Stimulated activated CD8-positive, alpha-beta memory T cell treated with anti-CD3 and anti-CD28 coated beads, Interleukin-7, amount 100 ng/mL, for 1 hour (primary cell): ENCODE data around the gene LRRK1.

Experiments used
- DNase-seq, 2 donors: peaks; one replicate each; pipeline ENCODE4 v3.0.0-alpha.2; 2020; ENCODE audit warnings: low read depth in 2 of 2

Gene LRRK1

DNA sequence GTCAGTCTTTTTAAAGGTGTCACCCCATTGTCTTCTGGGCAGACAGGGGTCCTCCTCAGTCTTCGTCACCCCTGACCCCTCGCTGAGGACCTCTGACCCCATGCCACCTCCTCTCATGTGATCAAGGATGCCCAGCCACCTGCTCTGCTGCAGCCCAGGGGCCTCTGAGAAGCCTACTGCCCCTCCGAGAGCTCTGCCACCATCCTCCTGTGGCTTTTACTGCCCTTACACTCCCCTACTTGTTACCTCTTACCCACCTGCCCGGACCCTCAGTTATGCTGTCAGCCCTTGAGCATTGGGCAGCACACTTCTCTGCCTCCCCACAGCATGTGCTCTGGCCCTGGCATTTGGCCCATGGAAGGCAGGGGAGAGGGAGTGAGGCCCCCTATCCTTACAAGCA lies 123.2 kb downstream of the LRRK1 start:
- DNase-seq = no peak

DNA sequence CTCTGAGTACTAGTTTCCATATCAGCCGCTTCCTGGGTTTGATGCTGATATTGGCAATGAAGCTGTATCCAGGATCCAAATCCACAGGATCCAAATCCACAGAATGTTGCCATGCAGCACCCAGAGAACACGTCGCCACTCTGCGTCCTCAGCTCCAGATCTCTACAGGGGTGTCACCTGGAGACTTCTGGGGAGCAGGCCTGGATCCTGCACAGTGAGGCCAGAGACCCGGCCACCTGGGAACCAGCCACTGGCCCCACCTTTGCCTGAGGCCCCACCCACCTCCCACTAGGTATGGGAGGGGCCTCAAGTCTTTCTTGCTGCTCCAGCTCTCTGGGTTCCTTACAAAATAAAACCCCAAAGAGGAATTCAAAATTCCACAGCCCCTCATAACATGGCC lies 123.9 kb downstream of the LRRK1 start:
- DNase-seq = no peak

DNA sequence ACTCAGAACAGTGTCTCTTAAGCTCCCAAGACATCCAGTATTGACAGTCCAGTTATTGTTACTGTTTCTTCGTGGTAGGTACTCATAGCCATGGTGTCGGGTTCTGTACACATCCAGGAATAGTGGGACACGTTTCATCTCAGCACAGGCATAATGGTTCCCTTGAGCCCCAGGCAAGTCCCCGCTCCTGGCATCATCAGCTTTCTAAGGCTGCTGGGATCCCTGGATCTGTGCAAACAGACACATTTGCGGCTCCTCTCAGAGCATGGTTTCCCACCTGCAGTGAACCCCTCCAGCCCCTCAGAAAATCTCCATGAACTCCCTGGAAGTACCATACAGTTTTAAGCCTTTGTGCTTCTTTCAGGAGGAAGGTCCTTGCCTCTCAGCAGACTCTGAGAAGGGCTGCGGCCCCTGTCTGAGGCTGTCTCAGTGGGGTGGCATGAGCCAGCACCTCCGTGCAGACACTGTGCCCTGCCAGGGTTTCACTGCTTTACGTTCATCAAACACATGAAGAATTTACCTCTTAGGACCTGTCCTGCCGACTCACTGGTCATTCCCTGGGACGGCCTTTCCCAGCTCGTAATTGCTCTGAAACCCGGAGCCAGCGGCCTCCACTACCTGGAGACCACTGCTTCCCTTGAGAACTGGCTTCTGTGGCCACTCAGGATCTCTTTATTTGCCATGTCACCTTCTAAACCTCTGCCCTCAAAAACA lies 124.9 kb downstream of the LRRK1 start:
- no peak for DNase-seq

DNA sequence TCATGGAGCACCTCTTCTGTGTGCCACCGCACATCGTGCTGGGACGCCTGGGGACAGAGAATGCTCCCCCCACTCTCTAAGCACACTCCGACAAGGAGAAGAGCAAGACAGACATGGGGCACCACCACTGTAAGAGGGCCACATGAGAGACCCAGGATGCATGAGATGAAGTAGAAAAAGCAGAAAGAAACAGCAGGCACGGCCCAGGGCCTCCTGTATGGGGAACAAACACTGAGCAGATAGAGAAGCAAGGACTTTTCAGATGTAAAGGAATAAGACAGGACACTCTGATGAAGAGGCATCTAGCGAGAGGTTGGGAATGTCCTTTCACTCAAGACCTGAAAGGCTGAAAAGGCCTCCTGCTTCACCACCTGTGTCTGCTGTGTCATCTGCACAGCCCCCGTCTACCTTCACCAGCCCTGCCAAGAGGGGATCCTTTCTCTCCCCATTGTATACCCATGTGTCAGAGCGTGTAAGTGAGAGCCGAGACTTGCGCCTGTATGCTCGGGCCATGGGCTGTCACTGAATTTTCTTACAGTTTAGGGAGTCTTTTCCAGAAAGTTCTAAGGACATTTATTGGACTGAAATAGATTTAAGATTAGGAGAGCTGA lies 125.6 kb downstream of the LRRK1 start:
- no peak for DNase-seq

DNA sequence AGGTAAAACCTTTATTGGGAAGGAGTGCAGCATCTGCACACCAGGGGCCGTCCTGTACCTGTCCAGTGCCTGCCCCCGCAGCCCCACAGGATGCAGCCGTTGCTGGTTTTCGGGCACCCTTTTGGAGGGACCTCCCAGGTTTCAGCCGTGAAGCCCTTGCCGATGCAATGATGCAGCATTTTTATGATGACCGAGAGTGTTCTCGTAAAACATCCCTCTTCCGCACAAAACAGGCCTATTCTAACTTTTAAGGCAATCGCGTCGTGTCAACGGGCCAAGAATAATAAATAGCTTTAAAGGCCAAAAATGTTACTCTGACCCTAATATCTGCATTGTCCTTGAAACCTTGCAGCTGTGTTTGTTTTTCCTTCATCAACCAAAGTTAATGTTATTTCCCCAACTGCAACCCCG lies 126.1 kb downstream of the LRRK1 start:
- no peak for DNase-seq

DNA sequence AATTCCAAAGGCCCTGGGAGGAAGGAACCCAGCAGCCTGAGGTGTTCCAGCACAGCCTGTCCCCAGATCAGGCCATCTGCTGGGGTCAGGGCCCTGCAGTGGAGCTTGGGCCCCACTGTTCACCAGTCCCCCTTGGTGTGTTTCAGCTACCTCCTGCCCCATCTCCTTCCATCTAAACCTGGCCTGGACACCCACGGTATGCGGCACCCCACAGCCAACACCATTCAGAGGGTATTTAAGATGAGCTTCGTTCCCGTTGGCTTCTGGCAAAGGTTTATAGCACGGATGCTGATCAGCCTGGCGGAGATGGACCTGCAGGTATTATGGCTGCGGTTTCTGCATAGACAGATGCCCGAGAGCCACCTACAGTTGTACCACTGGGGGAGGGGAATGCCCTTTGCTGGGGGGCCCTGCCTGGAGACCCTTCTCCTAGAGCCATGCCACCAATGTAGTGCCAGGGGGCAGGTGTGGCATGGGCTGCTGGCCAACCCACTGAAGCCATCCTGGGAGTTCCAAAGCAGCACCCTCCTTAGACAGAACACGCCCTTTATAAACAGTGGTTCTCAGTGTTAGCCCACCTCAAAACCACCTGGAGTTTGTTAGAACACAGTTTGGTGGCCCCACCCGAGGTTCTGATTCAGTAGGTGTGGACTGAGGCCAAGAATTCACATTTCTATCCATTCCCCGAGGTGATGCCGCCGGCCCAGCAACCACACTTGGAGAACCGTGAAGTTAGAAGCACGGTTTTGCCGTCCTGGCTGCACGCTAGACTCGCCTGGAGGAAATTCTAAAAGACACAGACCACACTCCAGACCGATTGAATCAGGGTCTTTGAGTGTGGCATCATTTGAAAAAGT lies 126.9 kb downstream of the LRRK1 start:
- DNase-seq = no peak

DNA sequence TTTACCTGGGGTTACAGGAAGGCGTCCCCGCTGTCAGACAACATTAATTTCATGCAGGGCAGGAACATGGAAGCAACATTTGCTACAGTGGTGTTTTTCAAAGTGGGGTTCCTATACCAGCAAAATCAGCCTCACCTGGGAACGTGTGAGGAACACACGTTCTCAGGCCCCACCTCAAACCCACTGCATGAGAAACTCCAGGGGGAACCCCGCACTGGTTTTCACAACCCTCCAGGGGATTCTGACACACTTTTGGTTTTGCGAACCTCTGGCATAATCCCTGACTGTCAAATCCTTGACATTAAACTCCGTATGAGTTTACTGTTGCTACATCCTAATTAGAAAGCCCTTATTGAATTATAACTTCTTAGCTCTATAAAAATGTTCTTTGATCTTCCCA lies 127.7 kb downstream of the LRRK1 start:
- no peak for DNase-seq

DNA sequence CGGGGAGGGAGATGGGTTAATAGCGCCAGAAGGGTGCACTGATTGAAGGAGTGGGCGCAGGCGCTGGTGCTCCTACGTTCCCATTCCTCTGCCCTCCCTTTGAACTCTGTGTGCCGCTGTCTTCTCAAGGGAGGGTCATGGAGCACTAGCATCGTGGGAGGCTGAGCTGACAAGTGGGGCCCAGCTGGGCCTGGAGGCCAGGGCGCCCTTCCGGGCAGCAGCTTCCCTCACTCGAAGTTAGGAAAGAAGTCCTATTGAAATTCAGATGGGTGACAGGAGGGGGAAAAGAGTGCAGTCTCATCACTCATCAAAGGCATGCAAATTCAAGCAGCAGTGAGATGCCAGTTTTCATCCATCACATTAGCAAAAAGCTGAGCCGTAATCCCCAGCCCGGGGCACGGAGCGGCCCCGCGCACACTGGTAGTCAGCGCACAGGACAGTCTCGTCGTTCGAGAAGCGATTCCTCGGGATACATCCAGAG lies 128.2 kb downstream of the LRRK1 start:
- no peak for DNase-seq

DNA sequence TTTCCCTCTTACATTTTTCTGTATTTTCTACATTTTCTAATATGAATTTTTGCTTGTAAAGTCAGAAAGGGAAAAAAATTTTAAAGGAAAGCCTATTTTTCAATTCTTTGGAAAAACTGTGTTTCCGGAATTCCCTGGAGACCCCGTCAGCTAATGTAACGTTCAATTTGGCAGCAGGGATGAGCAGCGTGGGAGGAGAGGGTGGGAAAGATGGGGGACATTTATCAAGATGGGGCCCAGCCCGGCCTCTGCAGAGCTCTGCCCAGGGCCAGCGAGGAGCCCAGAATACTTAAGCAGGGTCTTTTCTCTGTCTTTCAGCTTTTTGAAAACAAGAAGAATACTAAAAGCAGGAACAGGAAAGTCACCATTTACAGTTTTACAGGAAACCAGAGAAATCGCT lies 129.0 kb downstream of the LRRK1 start:
- no peak for DNase-seq

DNA sequence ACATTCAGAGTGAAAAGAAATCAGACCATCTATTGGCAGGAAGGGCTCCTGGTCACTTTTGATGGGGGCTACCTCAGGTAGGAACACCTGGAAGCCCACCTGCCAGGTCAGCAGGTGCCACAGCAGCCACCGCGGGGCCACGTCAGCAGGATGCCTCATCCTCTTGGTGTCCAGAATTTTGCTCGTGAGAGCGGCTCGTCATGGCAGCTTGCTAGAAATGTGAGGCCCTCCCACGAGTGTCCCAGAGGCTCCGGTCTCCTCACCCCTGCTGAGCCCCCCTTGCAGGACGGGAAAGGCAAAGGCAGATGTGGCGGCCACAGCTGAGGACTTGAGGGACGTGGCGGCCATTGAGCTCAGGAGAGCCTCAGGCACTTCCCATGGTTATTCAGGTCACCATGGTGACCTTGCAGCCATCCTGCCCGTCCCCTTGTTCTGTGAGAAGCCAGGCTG lies 129.4 kb downstream of the LRRK1 start:
- DNase-seq = no peak

DNA sequence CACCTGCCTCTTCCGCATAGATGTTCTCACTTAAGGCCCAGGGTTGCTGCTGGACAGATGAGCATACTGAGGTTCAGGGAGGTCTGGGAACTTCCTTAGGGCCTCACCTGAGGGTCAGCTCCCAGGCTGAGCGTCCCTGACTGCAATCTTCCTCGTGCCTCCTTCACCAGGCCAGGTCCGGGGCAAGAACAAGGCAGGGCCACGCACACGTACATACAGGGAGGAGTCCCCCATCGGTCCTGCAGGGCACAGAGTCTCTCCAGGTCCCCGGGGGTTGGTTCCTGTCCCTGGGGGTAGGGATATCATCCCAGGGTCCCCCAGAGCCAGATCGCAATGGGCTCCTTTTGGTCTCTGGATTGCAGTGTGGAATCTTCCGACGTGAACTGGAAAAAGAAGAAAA lies 130.1 kb downstream of the LRRK1 start:
- DNase-seq = no peak

DNA sequence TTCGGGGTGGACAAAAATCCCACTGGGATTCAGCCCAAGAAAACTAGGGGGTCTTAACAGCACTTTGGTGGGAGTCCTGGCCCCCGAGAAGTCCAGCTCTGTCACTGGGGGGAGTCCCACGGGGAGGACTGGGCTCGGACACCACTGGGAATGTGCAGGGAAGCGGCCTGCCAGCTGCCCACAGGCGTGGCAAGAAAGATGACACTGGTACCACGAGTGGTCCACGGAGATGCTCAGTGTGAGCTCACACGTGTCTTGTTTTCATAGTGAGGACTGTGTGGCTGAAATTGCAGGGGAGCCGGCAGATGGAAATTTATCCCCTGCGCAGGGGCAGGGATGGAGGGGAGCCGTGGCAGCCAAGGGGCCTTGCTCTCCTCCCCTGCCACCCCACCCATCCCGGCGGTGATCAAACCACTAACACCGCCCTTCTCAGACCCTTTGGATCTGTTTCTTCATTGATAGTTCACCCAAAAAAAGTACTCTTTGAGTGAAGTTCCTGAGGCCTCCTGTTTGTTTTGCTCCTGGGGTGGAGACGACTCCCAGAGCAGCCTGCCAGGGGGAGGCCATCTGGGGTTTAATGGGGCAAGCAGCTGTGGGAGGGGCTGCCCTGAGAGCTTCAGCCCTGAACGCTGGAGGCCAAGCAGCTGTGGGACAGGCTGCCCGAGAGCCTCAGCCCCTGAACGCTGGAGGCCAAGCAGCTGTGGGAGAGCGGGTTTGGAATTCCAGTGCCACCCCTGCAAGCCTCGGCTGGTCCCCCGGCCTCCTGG lies 130.9 kb downstream of the LRRK1 start:
- DNase-seq = no peak

DNA sequence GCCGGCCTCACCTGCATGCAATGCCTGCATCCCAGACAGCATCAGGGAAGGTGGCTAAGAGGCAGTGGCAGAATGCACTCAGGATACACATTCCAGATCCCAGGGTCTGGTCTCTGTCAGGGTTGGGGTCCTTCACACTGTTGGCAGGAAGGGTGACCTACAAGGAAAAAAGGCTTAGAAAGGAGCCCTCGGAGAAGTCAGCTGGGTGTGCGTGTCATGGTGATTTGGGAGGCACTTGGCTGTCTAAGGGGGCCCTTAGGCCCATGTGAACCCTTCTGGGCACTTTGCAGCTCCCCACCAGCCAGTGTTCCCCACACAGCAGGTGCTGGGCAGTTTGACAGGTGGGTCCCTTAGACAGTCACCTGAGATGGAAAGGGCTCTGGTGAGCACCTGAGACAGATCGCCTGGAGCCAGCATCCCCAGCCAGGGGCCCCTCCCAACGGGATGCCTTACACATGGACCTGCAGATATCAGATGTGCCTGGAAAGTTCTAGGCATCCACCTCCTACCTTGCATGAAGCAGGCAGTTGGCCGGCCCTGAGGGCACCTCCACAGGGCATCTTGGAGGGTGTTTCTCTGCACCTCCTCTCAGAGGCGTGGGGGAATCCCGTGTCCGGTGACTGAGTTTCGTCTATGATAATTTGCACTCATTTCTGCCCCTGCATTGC lies 131.6 kb downstream of the LRRK1 start:
- no peak for DNase-seq

DNA sequence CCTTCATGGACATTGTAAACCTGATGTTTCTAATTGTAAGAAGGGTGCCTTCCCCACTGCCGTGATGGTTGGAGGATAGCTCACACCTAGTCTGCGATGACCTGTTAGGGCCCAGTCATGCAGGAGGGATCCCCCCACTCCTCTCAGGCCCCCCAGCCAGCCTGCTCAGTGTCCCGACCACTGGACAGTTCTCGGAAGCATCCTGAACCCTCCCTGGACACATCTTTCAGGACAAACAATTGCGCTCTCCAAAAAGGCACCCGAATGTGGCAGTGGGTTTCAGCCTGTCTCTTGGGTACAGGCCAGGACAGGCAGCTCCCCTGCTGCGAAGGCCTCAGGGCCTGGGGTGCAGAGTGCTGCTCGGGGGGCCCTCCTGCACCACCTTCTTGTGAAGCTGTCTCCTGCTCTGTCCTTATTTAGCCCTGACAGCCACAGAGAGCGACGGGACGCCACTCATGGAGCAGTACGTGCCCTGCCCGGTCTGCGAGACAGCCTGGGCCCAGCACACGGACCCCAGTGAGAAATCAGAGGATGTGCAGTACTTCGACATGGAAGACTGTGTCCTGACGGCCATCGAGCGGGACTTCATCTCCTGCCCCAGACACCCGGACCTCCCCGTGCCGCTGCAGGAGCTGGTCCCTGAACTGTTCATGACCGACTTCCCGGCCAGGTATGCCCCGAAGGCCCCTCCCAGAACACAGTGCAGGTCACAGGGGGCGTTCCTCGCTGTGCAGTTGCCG lies 132.3 kb downstream of the LRRK1 start:
- DNase-seq = no peak

DNA sequence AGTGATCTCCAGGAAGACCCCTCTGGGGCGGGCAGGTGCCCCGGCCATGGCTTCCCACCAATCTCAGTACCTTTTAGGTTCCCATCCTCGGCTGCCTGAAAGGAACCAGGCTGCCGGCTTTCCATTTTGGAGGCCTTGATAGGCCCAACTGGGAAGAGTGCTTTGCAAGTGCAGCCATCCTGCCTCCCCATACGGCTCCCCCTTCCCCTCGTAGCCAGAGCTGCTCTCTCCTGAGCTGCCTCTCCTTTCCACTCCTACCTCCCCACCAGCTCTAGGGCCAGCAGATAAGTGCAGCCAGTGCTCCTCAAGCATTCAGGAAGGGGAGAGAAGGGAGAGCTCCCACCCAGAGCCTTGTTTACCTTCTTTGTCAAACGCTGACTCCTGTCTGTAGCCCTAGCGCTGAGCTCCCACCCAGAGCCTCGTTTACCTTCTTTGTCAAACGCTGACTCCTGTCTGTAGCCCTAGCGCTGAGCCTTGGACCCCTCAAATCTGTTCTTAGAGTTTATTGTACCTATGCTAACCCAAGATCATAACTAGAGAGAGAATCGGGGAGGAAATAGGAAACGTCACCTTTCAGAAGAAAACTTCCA lies 133.0 kb downstream of the LRRK1 start:
- no peak for DNase-seq

DNA sequence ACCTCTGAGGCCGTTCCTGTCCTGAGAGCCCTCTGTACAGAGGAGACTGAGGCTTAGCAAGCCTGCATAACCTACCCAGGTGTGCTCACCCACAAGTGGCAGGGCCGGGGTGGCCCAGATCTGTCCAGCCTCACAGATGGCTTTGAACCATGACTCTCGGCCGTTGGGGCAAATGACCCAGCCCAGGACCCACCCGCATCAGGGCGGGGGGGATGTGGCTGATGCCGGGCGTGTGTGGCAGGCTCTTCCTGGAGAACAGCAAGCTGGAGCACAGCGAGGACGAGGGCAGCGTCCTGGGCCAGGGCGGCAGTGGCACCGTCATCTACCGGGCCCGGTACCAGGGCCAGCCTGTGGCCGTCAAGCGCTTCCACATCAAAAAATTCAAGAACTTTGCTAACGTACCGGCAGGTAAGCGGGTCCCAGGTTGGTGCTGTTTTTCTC lies 133.5 kb downstream of the LRRK1 start:
- no peak for DNase-seq

DNA sequence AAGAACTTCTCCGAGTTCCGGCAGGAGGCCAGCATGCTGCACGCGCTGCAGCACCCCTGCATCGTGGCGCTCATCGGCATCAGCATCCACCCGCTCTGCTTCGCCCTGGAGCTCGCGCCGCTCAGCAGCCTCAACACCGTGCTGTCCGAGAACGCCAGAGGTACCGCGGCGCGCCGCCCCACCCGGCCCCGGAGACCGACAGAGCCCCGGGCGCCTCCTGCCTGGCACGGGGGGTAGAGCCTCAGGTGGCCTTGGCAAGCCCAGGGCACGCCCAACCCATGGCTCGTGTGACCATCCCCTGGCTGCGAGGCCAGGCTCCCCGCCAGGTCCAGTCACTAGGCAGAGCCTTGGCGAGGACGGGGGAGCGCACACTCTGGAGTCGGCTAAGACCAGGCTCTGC lies 134.1 kb downstream of the LRRK1 start:
- DNase-seq = no peak

DNA sequence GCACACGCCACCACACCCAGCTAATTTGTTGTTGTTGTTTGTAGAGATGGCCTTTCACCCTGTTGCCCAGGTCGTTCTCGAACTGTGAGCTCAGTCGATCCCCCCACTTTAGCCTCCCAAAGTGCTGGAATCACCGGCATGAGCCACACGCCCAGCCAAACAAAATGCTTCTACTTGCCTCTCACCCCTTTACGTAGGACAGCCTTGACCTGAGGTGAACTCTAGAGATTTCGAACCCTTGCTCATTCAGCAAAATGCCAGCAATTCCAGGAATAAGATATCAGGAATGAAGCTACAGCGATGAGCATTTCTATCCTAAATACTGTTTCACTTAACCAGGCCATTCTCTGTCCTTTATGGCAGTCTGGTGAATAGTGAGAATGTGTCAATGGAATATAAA lies 135.0 kb downstream of the LRRK1 start:
- no peak for DNase-seq

DNA sequence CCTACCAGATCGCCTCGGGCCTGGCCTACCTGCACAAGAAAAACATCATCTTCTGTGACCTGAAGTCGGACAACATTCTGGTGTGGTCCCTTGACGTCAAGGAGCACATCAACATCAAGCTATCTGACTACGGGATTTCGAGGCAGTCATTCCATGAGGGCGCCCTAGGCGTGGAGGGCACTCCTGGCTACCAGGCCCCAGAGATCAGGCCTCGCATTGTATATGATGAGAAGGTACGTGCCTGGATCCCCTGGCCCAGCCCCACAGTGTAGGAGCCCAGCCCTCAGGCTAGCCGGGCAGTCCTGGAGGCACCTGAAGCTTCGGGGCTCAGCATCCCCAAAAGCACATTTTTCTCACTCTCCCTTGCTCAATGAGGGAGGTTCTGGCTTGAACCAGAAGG lies 135.8 kb downstream of the LRRK1 start:
- no peak for DNase-seq

DNA sequence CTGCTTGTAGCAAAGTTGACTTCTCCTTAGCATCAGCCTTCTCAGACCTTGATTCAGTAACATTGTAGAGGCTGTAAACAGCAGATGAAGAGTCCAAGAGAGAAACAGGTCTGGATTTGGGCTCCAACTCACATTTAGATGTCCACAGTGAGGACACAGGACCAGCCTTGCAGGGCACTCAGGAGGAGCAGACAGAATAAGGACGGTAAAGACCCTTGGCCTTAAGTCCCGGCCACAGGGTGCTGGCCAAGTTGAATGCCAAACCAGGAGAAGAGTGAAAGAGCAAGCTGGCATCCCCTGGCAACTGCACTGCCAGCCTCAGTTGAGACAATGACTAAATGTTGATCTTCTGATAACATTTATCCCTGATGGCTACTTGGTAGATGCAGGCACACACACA lies 136.3 kb downstream of the LRRK1 start:
- DNase-seq = no peak
